Loucy (cell line): ENCODE measurements around the gene CTNNA2.

ENCODE experiments used
- CTCF ChIP-seq: fragments of 200-600 bp; sonication (generic); conservative IDR thresholded peaks from 2 replicates; pipeline ENCODE4 v1.5.1; 2014; ENCODE audit warnings: mild to moderate bottlenecking, antibody characterized with exemption, low read length
- EZH2phosphoT487 ChIP-seq: fragments of 200-600 bp; IDR thresholded peaks from 2 replicates; pipeline ENCODE4 v1.6.1; 2018; ENCODE audit warnings: antibody characterized with exemption, mild to moderate bottlenecking, moderate library complexity, borderline replicate concordance

DNA sequence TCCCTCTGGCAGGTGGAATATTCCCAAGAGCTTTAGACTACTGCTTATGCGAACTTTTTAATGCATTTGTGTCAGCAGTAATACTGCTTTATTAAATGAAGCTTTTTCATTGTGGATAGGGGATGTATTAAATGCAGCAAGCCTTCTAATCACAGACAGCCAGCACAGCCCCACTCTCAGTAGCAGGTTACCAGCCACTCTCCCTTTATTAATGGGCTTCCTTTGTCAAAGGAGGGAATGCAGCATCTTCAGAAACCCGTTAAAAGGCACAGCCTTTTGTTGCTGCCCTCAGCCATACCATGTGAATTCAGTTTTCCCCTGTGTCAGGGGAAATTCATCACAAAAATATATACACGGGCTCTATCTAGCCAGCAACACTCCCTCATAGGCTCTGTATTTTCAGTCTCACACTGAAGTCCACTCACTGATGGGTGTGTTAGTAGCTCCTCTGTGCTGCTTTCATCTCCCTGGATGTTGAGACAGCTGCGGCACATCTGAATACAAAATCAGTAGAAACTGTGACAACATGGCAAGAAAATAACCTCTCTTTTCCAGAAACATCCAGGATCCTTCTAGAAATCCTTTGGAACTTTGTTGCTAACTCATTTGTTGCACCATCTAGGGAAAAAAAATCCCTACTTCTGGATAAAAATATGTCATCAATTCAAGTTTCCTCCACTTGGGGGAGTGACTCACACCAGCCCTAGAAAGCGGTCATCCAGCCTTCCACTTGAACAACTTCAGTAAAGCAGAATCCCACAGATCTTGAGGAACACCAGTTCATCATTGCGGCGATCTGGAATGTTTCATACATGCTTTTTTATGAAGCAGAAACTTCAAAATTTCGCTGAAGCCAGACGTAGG lies 743.3 kb downstream of the CTNNA2 start:
- TF ChIP-seq CTCF (peak; percentile 33), EZH2phosphoT487 (no peak)
